Measurements from ENCODE around the gene LRRC49.
"Not testable (repeated sequence)": the region's sequence is repeated elsewhere in the genome, so short reads cannot be mapped to it uniquely, and the experiment has no call there.

Gene LRRC49

GRCh38 chr15:70867911-70868467 is 24.6 kb upstream of the LRRC49 start:
- DNase-seq = no peak

DNA sequence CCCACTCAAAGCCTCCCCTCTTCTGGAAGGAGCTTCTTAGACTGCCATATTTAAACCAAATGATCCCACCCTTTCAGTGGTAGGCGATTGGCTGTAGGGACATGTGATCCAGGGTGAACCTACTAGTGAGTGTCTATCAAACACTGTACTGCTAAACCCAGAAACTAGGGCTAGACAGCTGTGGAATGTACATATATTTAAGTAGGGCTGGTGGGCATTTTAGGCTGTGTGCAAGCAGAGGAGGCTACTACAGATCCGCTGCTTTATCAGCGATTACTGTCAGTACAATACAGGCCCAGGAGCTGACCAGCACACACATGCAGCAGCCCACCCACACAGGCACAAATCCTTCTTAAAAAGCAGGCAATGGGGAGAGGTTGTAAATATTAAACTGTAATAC is 23.3 kb upstream of the LRRC49 start:
- DNase-seq = no peak

- DNase-seq = no peak
Measured at GRCh38 chr15:70870051-70870450, 22.6 kb upstream of the LRRC49 start.

DNA sequence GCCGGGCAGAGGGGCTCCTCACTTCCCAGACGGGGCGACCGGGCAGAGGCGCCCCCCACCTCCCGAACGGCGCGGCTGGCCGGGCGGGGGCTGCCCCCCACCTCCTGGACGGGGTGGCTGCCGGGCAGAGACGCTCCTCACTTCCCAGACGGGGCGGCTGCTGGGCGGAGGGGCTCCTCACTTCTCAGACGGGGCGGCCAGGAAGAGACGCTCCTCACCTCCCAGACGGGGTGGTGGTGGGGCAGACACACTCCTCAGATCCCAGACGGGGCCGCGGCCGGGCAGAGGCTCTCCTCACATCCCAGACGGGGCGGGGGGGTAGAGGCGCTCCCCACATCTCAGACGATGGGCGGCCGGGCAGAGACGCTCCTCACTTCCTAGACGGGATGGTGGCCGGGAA is 21.1 kb upstream of the LRRC49 start:
- DNase-seq = not testable (repeated sequence)

GRCh38 chr15:70873232-70874054 is 19.2 kb upstream of the LRRC49 start:
- no peak for DNase-seq

DNA sequence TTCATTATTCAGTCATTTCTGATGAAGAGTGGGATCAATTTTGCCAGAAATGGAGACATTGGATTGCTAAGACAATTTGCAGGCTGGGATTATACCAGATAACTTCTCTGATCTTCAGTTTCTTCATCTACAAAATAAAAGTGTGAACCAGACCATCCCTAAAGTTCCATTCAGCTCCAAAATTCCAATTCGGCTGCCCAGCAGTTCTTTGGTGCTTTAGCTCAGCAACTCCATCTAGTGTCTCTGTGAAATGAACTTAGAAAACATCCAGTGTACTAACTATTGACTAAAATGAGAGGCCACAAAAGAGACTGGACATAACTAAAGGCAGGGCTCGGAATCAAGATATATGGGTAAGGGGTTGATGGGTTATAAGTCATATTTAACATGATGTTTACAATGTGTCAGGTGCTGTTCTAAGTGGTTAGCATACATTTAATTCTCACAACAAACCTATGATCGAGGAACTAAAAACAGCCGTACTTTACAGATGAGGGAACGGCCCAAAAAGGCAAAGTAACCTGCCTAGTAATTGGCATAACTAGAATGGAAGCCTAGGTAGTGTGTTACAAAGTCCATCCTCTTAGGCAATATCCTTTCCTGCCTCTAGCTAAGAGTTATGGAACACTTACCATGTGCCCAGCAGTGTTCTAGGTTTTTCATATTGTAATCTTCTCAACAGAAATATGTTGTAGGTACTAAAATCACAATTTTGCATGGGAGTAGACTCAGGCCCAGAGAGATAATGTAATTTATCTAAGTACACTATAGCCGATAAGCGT is 17.4 kb upstream of the LRRC49 start:
- DNase-seq = no peak

- DNase-seq = no peak
Measured at GRCh38 chr15:70876011-70876410, 16.6 kb upstream of the LRRC49 start.

DNA sequence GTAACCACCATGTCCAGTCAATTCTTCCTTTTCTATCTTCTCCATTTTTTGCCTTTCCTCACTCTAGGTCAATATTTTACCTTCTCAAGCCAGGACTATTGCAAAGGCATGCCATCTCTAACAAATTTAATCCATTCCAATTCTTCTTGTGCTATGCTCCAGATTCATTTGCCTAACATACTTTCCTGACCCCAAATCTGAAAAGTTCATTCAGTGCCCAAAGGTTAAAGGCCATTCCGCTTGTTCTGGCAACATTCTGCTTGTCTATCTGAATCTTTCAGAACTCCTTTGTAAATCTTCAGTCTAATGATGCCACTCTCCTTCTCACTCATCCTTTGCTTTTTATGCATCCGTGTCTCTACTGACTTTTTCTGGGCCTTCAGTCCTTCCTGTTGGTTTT is 15.9 kb upstream of the LRRC49 start:
- DNase-seq = no peak

GRCh38 chr15:70879401-70879800 is 13.2 kb upstream of the LRRC49 start:
- DNase-seq = no peak

GRCh38 chr15:70880781-70881180 is 11.8 kb upstream of the LRRC49 start:
- DNase-seq = no peak

GRCh38 chr15:70882361-70882760 is 10.3 kb upstream of the LRRC49 start:
- DNase-seq = no peak

DNA sequence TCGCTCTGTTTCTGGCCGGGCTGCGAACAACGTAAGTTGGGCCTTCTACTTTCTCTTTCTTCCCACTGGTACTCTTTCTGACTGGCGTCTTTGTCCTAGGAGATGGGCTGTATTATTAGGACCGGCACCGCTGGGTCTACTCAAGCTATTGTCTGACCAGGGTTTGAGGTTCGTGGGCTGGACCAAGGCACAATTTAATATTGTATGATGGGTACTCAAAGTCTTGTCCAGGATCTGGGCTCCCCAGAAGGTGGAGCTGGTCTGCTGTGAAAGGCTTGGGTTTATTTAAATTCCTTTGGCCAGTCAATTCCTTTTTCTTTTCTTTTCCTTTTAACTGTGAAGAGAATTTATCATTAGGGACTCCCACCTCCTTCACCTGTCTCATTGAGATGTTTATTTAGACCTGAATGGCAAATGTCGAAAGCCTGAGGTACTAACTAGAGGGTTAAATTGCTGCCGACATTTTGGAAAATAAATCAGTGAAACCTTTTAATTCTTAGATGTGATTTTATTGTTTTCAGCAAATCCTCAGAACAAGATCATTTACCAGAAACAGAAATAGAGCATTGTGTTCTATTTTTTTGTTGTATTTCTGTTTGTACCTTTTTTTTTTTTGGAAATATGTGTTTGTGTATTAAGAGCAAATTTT is 410 bp downstream of the LRRC49 start:
- no peak for DNase-seq

- no peak for DNase-seq
Measured at GRCh38 chr15:70902107-70902506, 9.5 kb downstream of the LRRC49 start.

GRCh38 chr15:70906842-70907241 is 14.2 kb downstream of the LRRC49 start:
- no peak for DNase-seq

GRCh38 chr15:70907784-70908471 is 15.3 kb downstream of the LRRC49 start:
- DNase-seq = no peak

- no peak for DNase-seq
Measured at GRCh38 chr15:70910958-70911357, 18.3 kb downstream of the LRRC49 start.

GRCh38 chr15:70912187-70912586 is 19.6 kb downstream of the LRRC49 start:
- DNase-seq = no peak

DNA sequence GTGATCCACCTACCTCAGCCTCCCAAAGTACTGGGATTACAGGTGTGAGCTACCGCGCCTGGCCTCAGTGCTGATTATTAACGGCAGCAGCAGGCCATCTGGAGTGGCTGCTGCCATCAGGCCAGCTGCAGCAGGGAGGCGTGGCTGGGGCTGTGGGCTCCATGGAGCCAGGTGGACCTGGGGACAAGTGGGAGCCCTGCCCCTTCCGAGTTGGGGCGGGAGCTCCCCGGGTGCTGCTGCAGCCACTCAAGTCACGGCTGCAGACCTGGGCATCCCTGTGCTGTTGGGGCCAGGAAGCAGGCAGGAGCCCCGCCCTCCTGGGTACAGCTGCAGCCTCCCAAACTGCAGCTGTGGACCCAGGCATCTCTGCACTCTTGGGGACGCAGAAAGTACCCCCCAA is 23.9 kb downstream of the LRRC49 start:
- no peak for DNase-seq

GRCh38 chr15:70917955-70918354 is 25.3 kb downstream of the LRRC49 start:
- DNase-seq = no peak

- DNase-seq = no peak
Measured at GRCh38 chr15:70920981-70921696, 28.5 kb downstream of the LRRC49 start.

GRCh38 chr15:70922119-70922518 is 29.5 kb downstream of the LRRC49 start:
- DNase-seq = no peak

Measured in T-helper 1 cell (primary cell).